Hindlimb muscle (tissue), 1 donor: ENCODE results near the gene GJA4. TPM values are rescaled to one million over a fixed set of nuclear protein-coding genes. Genes with fewer than 3 reads are reported as not detected.
"Not testable (repeated sequence)": the region's sequence is repeated elsewhere in the genome, so short reads cannot be mapped to it uniquely, and the experiment has no call there.

ENCODE experiments used
- DNase-seq: peaks from one replicate; pipeline ENCODE4 v3.0.0-alpha.2; 2013
- polyA plus RNA-seq: library from polyadenylated mRNA; unstranded; fragments of 120-200 nt; gene quantifications from one replicate; pipeline ENCODE4 v1.2.1, GENCODE V29; 2013; ENCODE audit not compliant: insufficient read length

The GJA4 gene
- polyA plus RNA-seq, 1 donor = 37.1 TPM

DNA sequence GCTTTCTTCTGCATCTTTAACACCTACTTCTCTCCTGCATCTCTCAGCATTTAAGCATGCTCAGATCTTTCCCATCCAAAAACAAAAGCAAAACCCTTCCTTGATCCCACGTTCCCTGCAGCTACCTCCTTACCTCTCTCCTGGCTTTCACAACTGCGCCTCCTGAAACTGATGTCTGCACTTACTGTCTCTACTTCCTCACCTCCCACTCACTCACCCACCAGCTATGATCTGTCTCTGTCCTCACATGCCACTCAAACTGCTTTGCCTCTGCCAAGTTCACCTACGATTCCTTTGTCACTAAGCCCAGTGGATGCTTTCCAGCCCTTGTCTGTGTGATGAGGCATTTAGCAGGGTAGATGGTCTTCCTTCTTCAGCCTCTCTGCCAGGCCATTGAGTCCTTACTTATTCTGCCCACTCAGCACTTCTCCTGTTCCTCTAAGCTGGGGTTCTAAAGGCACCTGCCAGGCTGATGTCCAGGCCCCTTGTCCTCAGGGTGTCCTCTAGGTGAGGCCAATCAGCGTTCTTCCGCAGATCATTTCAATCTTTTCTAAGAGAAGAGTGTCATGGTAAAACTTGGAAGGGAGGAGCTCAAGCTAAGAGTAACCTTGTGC is 21.8 kb upstream of the GJA4 start:
- no peak for DNase-seq

DNA sequence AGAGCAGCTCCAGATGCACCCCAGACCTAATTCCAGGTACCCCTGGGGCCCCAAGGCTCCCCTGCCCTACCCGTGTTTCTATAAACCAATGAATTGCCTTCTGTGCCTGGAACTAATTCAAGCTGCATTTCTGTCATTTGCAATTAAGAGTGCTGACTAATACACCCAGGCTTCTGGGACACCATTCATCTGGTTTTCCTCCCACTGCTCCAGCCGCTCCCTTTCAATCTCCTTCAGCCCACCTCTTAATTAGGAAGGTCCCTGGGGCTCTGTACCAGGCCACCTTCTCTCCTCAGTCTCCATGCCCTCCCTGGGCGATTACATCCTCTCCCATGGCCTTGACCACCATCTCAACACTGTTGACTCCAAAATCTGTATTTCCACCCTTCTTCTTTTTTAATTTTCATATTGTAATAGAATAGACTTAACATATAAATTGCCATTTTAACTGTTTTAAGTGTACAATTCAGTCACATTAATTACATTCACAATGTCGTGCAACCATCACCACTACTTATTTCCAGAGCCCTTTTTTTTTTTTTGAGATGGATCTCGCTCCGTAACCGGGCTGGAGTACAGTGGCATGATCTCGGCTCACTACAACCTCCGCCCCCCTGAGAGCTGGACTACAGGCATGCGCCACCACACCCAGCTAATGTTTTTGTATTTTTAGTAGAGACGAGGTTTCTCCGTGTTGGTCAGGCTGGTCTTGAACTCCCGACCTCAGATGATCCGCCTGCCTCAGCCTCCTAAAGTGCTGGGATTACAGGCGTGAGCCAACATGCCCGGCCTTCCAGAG is 21.0 kb upstream of the GJA4 start:
- no peak for DNase-seq

DNA sequence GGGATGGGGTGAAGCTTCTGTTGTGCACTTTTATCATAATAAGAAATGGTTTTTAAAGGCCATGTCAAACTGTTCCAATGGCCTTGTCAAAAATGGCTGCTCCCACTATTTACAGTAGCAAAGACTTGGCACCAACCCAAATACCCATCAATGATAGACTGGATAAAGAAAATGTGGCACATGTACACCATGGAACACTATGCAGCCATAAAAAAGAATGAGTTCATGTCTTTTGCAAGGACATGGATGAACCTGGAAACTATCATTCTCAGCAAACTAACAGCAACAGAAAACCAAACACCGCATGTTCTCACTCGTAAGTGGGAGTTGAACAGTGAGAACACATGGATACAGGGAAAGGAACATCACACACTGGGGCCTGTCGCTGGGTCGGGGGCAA is 19.7 kb upstream of the GJA4 start:
- not testable (repeated sequence) for DNase-seq

DNA sequence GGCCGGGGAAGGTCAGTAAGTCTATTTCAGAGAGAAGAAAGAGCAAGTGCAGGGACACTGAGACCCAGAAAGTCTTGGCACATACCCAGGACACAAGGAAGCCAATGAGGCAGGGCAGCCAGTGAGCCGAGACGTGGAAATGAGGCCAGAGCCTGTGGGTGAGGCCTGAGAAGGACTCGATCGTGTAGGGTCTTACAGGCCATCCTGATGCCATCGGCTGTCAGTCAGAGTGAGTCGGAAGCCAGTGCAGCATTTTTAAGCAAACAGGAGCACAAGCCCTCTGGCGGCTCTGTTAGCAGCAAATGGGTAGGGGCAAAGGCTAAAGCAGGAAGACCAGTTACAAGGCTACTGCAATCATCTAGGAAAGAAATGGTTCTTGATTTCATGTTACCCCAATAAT is 17.8 kb upstream of the GJA4 start:
- DNase-seq = no peak

DNA sequence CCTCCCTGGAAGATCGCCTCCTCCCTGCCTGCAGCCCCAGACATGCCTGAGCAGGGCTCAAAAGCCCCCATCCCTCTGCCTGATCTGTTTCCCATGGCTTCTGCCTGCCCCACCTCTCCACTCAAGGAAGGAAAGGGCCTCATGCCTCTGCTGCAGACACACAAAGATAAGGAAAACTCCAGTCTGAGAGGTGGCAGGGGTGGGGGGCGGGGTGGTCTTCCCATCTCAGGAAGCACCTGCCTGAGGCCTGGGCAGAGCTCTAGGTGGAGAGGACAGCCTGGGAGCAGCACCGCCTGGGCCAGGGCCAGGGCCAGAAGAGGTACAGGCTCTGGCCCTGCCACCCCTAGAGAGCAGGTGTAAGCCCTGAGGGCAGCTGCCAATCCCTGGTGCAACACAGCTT is 15.9 kb upstream of the GJA4 start:
- DNase-seq = no peak

DNA sequence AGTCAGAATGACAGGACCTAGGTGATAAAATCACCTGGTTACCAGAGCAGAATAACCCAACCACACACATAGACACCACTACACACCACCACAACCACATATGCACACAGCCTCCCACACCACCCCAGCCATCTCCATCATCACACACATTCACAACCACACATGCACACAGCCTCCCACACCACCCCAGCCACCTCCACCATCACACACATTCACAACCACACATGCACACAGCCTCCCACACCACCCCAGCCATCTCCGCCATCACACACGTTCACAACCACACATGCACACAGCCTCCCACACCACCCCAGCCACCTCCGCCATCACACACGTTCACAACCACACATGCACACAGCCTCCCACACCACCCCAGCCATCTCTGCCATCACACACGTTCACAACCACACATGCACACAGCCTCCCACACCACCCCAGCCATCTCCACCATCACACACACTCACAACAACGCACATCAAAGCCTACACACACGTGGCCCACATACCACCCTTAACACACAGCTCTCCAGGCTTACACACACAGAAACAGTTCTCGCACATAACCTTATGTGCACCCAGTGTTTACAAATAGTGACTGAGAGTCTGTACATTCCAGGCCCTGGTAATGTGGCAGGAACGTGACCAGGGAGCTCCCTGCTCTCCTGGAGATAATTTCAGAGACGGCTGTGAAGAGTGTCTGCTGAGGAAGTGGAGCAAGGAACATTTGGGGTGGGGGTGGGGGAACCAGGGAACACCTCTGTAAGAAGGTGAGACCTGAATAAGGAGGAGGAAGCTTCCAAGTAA is 15.1 kb upstream of the GJA4 start:
- no peak for DNase-seq

DNA sequence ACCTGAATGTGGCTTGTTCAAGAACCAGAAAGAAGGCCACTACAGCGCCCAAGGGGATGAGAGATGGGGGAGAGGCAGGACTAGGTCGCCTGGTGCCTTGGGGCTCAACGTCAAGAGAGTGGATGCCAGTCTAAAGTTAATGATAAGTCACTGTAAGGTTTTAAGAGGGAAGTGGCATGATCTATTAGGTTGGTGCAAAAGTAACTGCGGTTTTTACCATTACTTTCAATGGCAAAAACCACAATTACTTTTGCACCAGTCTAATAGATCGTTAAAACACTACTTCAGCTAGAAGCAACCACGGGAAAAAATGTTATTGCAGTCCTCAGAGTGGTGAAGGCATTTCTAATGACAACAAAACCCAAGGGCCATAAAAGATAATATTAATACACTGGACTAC is 14.4 kb upstream of the GJA4 start:
- no peak for DNase-seq

DNA sequence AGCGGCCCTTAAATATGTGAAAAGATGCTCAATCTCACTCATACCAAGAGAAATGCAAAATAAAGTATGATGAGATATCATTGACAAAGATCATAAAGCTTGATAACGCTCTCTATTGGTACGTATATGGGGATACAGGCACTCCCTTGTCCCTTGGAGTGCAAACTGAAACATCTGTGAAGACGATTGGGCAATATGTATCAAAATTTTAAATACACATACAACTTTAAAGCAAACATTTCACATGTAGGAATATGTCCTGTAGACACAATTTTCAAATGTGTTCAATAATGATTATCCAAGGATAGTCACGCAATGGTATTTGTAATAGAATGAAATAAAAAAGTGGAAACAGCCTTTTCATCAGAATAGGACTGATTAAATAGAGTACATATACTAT is 13.8 kb upstream of the GJA4 start:
- DNase-seq = no peak

DNA sequence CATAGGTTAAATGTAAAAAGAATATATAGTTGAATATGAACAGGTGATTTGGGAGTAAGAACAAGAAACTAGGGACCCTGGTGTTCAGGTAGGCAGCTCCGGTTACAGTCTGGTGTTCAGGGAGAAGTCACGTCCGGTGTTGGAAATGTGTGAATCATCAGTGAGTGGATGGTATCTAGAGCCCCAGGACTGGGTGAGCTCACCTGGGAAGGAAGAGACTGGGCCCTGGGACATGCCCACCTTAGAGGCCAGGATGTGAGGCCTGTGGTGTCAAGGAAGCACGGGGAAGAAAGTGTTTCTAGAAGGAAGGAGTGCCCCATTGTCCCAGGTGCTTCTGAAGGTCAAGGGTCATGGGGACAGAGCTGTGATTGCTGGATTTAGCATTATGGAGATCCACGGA is 13.3 kb upstream of the GJA4 start:
- no peak for DNase-seq

DNA sequence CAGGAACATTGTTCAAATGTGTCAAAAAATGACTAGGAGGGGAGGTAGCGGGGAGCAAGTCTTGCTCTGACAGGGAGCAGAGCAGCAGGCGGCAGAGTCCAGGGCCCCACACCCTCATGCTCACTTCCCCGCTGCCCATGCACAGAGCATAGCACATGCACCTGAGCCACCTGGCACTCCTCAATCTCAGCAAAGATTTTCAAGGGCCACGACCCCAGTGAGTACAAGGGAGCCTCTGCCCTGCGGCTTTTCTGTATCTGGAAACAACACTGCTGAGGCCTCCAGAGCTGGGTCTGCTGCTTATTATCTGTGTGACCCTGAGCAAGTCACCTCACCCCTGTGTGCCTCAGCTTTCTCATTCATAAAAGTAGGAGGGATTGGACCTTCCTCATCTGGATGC is 12.8 kb upstream of the GJA4 start:
- no peak for DNase-seq

DNA sequence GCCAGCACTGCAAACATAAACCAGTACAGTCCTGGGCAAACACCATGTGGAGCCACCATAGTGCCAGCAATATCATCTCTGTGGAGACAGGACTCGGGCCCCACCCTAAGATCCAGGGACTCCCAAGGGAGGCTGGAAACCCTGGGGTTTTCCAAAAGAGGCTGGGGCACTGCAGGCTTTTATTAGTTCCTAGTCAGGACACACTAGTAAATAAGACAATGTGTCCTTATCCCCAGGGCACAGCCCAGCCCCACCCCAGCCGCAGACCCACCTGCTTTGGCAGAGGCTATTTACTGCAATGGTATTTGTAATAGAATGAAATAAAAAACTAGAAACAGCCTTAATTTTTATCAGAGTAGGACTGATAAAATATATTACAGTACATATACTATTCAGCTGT is 12.3 kb upstream of the GJA4 start:
- no peak for DNase-seq

DNA sequence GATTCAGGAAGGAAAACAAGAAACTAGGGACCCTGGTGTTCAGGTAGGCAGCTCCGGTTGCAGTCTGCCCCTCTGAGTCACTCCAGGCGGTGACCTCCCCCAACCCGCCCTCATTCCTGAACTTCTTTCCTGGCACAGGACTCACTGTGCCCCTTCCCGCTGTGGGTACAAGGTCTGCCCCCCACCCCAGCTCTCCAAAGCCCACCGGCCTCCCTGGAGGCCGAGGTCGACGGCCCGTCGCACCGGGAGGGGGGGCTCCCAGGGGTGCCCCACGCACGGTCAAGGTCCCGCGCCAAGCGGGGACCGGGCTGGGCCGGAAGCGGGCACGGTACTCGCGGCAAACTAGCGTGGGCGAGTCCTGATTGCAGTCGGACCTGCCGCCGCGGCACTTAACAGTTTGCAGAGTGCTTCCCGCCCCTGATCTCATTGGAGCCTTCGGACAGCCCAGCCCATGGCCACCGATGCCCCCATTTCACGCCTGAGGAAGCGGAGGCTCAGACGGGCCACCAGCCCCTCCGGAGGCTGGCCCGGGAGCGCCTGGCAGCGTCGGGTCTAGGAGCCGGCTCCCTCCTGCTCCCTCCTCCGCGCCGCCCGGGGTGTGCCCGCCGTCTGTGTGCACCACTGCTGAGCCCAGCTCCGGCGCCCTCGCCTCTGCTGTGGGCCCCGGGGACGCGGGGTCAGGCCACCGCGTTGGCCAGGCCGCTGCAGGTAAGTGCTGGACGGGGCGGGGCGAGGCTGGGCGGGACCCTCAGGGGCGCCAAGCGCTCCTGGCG is 11.5 kb upstream of the GJA4 start, which contains the start of gene GJB3:
GJB3 (plus strand) TSS at position 144 of the 773 bp plus-strand sequence. CDS start 3,549 bp downstream, outside the sequence.
- no peak for DNase-seq

DNA sequence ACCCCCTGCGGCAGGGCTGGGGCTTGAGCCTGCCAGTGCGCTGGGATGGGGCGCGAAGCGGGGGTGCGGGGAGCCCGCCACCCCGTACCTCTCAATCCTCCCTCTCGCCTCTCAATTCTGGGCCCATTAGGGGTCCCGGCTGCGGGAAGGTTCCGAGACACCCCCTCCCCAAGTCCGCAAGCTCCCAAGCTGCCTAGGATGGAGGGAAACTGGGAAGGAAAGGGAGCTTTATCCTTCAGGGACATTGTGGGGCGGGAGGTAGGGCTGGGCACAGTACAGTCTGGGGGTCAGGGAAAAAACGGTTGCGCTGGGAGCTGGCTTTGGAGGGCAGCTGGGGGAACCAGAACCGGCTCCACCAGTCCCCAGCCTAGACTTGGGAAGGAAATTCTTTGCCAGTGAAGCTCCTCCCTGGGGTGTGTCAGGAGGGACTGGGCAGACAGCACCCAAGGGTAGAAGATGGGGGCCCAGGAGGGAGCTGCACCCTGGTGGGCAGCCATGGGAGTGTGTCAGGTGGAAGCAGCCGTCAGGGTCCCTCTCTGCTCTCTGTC is 10.9 kb upstream of the GJA4 start:
- DNase-seq = no peak

DNA sequence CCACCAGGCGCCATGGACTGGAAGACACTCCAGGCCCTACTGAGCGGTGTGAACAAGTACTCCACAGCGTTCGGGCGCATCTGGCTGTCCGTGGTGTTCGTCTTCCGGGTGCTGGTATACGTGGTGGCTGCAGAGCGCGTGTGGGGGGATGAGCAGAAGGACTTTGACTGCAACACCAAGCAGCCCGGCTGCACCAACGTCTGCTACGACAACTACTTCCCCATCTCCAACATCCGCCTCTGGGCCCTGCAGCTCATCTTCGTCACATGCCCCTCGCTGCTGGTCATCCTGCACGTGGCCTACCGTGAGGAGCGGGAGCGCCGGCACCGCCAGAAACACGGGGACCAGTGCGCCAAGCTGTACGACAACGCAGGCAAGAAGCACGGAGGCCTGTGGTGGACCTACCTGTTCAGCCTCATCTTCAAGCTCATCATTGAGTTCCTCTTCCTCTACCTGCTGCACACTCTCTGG is 8.0 kb upstream of the GJA4 start:
- DNase-seq = no peak

DNA sequence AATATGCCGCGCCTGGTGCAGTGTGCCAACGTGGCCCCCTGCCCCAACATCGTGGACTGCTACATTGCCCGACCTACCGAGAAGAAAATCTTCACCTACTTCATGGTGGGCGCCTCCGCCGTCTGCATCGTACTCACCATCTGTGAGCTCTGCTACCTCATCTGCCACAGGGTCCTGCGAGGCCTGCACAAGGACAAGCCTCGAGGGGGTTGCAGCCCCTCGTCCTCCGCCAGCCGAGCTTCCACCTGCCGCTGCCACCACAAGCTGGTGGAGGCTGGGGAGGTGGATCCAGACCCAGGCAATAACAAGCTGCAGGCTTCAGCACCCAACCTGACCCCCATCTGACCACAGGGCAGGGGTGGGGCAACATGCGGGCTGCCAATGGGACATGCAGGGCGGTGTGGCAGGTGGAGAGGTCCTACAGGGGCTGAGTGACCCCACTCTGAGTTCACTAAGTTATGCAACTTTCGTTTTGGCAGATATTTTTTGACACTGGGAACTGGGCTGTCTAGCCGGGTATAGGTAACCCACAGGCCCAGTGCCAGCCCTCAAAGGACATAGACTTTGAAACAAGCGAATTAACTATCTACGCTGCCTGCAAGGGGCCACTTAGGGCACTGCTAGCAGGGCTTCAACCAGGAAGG is 7.4 kb upstream of the GJA4 start:
- DNase-seq = no peak

DNA sequence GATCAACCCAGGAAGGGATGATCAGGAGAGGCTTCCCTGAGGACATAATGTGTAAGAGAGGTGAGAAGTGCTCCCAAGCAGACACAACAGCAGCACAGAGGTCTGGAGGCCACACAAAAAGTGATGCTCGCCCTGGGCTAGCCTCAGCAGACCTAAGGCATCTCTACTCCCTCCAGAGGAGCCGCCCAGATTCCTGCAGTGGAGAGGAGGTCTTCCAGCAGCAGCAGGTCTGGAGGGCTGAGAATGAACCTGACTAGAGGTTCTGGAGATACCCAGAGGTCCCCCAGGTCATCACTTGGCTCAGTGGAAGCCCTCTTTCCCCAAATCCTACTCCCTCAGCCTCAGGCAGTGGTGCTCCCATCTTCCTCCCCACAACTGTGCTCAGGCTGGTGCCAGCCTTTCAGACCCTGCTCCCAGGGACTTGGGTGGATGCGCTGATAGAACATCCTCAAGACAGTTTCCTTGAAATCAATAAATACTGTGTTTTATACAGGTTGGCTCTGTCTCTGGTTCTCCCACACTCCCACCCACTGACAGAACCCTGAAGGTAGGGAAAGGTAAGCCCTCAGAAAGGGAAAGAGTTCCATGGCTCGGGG is 6.8 kb upstream of the GJA4 start:
- no peak for DNase-seq

DNA sequence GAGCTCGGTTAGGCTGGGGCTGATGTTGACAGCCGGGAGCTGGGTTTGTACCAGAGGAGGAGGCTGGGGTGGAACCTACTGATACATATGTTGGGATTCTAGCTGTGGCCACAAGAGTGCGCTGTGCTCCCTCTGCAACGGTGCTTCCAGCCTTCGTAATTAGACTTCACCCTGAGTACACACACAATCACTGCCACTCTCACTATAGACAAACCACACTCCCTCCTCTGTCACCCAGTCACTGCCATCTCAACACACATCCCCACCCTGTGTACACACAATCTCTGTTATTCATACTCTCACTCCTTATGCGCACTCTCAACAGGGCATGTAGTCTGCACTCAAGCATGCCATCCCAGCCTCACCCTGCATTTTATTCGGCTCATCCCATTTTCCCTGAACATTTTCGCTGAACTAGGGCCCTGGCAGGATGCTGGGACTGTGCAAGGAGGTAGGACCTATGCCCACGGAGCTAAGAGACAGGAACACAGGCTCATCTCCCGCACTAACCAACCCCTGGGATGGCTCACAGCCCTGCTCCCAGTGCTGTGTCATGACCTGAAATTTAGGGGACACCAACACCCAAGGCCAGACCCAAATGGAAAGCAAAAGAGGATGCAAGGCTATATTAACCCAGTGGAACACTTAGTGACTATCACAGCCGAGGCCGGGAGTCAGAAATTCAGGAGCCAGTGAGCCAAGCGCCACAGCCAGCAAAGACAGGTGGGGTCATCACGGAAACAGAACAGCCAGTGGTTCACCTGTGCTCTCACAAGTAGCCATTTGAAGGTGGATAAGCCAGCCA is 6.1 kb upstream of the GJA4 start:
- DNase-seq = peak; percentile 53

DNA sequence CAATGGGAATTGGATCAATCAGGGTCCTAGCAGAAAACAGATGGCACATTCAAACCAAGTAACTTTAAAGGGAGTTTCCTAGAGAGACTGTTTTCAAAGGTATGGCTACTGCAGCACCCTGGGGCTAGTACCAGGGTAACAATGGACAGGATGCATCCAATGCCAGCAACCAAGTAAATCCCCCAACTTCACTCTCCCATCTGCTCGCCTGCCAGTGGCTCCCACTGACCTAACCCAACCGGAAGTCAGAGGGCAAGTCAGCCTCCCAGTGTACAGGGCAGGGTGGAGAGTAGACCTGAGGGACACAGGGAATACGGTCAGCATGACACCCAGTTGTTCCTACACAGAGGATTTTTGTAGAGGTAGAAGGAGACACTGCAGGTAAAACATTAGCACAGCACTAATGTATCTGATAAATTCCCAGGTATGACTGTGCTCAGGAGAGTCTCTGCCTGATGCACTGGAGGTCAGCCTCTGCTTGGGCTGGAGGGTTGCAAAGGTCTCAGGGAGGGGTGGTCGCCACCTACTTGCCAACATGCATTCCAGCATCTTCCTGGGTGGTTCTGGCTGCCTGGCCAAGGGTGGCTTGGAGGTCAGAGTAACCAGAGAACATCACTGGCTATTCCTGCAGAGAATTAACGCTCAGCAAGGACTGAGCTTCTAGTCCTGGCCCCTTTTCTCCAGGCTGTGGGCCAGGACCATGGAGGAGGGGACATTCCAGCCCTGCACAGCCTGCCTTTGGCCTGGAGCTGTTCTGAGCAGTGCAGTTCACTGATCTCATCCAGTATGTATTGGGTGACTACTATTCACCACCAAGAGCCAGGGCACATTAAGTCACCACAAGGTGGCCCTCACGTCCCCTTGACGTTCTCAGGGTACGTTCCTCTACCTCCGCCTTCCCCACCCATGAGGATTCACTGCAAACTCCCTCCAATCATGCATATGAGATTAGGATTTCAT is 5.1 kb upstream of the GJA4 start:
- DNase-seq = no peak

DNA sequence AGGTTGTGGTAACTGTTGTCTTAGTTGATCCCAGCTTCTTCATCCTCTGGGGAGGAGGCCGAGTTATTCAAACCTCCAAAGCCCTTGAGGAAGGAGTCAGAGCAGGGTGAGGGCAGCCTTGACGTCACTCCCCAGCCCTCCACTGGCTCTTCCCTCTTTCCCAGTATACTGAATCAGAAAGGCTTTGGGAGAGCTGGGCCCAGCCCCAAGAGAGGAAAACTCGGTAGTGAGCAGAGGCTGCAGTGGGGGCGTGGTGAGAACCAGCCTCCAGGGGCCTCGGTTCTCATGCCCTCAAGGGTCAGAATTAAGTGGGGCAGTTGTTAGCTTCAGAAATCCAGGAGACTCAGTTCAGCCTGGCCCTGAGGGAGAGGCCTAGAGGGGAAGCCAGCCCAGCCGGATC is 1.8 kb upstream of the GJA4 start:
- DNase-seq = no peak
